RPMI8226 (cell line): ENCODE measurements around the gene HSPA9.
"Not testable (repeated sequence)": the region's sequence is repeated elsewhere in the genome, so short reads cannot be mapped to it uniquely, and the experiment has no call there.

Experiments used
- DNase-seq: peaks from one replicate; pipeline ENCODE4 v3.0.0-alpha.2; 2015

The HSPA9 gene

DNA sequence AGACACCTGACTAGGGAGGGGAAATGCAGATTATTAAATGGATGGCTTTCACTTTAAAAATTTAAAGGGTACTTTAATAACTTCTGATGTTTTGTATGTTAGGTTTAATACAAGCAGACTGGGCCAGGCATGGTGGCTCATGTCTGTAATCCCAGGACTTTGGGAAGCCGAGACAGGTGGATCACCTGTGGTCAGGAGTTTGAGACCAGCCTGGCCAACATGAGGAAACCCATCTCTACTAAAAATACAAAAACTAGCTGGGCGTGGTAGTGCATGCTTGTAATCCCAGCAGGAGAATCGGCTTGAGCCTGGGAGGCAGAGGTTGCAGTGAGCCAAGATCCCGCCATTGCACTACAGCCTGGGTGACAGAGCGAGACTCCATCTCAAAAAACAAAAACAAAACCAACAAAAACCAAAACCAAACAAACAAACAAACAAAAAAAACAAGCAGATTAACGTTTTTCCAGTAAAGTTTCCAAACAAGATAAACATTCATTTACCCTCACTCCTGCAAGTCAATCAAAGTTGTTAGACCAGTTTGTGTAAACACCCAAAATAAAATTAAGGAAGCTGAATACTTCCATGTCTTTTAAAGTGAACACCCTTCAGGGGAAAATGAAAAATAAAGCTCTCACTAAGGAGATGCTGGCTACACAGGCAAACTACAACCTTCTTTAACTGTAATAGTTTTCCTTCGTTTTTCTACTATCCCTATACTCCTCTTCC, 46.3 kb downstream of the HSPA9 start:
- no peak for DNase-seq

DNA sequence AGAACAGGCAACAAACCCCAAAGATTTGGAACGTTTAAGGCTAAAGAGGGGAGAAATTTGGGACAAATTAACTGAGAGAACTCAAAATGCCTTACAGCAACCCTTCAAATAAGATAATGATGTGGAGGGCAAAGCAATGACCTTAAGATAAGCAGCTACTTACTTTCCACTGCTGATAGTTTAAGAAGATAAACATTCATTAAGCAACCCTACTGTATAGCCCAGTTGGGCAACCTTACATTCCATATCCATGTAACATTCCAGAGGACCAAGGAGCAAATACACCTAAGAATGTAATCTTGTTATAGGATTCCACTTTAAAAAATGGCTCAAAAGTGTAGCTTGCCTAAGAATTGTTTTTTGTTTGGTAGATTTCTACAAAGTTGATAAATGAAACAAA, 47.0 kb downstream of the HSPA9 start:
- DNase-seq: no peak

GRCh38 chr5:138527170-138527569, 48.0 kb downstream of the HSPA9 start:
- no peak for DNase-seq

DNA sequence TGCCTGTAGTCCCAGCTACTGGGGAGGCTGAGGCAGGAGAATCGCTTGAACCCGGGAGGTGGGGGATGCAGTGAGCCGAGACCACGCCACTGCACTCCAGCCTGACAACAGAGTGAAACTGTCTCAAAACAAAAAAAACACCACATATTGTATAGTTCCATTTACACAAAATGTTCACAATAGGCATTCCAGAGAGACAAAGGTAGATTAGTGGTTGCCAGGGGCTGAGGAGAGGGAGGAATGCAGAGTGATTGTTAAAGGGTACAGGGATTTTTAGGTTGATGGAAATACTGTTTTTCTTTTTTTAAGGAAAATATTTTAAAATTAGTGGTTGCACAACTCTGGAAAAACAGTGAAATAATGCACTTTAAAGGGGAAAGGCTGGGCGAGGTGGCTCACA, 51.8 kb downstream of the HSPA9 start:
- no peak for DNase-seq

GRCh38 chr5:138520971-138521370, 54.2 kb downstream of the HSPA9 start:
- no peak for DNase-seq

- DNase-seq: no peak
These were observed 57.8 kb downstream of the HSPA9 start for GRCh38 chr5:138517437-138517836.

GRCh38 chr5:138515556-138516245, 59.5 kb downstream of the HSPA9 start:
- no peak for DNase-seq

- no peak for DNase-seq
These were observed 61.2 kb downstream of the HSPA9 start for GRCh38 chr5:138514021-138514420.

GRCh38 chr5:138508958-138509357, 66.2 kb downstream of the HSPA9 start:
- DNase-seq: no peak

DNA sequence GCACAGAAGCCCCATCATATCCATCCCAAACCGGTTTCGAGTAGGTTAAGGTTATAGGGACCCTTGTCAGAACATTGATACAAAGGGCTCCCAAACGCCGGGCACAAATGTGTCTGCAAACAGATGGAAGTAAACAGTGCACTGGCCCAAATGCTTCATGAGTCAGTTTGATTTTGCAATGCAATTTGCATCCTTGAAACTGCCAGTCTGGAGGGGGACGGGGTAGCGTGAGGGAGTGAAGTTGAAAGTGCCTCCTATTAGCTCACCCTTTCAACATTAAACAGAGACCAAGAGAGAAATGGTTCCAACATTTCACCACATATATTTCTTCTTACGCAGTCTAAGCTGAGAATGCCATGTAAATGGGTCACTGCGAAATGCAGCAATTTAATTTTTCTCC, 67.7 kb downstream of the HSPA9 start:
- not testable (repeated sequence) for DNase-seq

DNA sequence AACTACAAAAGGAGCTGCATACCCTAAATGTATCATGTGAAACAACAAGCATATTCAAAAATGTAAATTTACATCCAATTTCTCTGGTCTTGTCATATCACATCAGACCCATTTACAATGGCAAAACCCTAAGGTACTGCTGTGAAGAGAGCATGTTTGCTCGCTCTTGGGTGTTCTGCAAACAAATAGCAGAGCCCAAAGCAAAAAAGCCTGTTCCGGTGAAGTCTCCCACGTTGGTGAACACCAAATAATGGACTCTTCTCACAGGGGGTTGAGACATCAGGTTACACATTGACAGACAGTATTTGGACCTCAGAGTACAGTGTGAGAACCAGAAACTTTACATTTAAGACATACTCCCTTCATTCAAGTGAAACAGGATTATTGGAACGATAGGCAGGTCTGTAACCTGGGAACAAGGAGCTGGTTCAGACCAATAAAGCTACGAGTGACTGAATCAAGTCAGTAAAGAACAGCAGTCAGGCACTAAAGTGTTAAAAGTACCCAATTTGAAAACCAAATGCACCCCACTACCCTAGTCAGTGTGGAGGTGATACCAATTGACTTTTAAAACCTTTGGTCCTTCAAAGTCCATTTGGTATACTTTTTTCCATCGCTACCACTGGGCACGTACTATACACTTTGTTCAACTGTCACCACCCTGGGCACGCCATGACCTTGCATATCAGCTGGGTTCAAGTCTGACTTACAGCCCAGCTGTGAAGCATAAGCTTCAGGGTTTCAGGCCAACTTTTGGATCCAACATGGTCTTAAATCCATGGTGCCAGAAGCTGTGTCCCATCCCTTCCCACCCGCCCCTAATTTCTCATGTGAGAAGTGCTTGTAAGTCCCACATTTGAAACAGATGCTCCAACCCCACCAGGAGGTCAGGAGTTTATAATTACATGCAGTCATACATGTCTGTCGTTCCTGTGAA, 68.6 kb downstream of the HSPA9 start:
- no peak for DNase-seq

- no peak for DNase-seq
These were observed 70.4 kb downstream of the HSPA9 start for GRCh38 chr5:138504799-138505198.
